K562 (cell line): ENCODE measurements around the gene NHSL2. TPM values are rescaled to one million over a fixed set of nuclear protein-coding genes. Genes with fewer than 3 reads are reported as not detected.

Experiments used
- ATAC-seq: fragments of 200-7000 bp; cut with Tn5 transposase; 3 replicates; pipeline ENCODE4 v1.9.1; 2020; ENCODE audit warnings: moderate library complexity
- BruUV-seq: library from RNA; stranded (reverse); fragments of 400-500 nt; replicated peaks from 2 replicates; lab custom pipeline; 2021; lab: Mats Ljungman, UMichigan
- CTCF ChIA-PET: fragments of 300-600 bp; formaldehyde crosslinking; extraction: SDS; loops from one replicate; lab custom pipeline; 2021; ENCODE audit warnings: low intra/inter-chr PET ratio; lab: Yijun Ruan, JAX
- POLR2A ChIA-PET: fragments of 300-600, 350-650 bp; sonication (Branson Sonifier 250); formaldehyde crosslinking; extraction: SDS; loops from one replicate; lab custom pipeline; 2021; ENCODE audit warnings: antibody characterized with exemption, inconsistent platforms; lab: Yijun Ruan, JAX
- DNase-seq, 4 experiments: peaks; one replicate each; pipeline versions ENCODE4 v3.0.0 to v3.0.0-alpha.2; 2011 to 2018; ENCODE audit warnings: low spot score in 3 of 4, mixed read lengths in 3 of 4; ENCODE audit errors: extremely low read depth in 1 of 4
- FAIRE-seq: peaks from 2 replicates; lab custom pipeline; 2011; peaks lifted over from hg19 to GRCh38; lab: Jason Lieb, UNC
- H2AFZ ChIP-seq: 2 replicates; pipeline ENCODE4 v1.6.0; 2011; ENCODE audit warnings: low read depth, low read length, control low read depth, inconsistent platforms
- H3K27ac ChIP-seq: fragments of 200-600 bp; 3 replicates; pipeline ENCODE4 v1.8.0; 2011; ENCODE audit warnings: low read depth, mild to moderate bottlenecking, control low read depth, inconsistent platforms, low read length, moderate library complexity, mixed read lengths; ENCODE audit errors: extremely low read depth
- H3K27me3 ChIP-seq, 2 experiments: fragments of 300-600 bp in 1 of 2; 2 replicates in 1 of 2; 3 replicates in 1 of 2; pipeline versions ENCODE4 v1.6.0 to v1.8.0; 2011; ENCODE audit warnings: inconsistent platforms in 2 of 2, low read length in 2 of 2, mild to moderate bottlenecking in 1 of 2, mixed read lengths in 1 of 2, moderate library complexity in 1 of 2; ENCODE audit not compliant: control insufficient read depth in 2 of 2, insufficient read depth in 2 of 2
- H3K36me3 ChIP-seq: fragments of 300-600 bp; 3 replicates; pipeline ENCODE4 v1.8.0; 2011; ENCODE audit warnings: mild to moderate bottlenecking, low read length, inconsistent platforms; ENCODE audit not compliant: control insufficient read depth, insufficient read depth
- H3K4me1 ChIP-seq, 2 experiments: fragments of 200-600 bp in 1 of 2; replicated peaks in 1 of 2; 2 replicates in 1 of 2; 3 replicates in 1 of 2; pipeline versions ENCODE4 v1.5.1 to v1.8.0; 2011; ENCODE audit warnings: inconsistent platforms in 2 of 2, low read length in 2 of 2, mild to moderate bottlenecking in 1 of 2, mixed read lengths in 1 of 2, moderate library complexity in 1 of 2; ENCODE audit not compliant: control insufficient read depth in 2 of 2, insufficient read depth in 2 of 2
- H3K4me2 ChIP-seq: 2 replicates; pipeline ENCODE4 v1.6.1; 2011; ENCODE audit warnings: low read length, control low read depth, inconsistent platforms, mixed read lengths; ENCODE audit not compliant: insufficient read depth
- H3K4me3 ChIP-seq: fragments of 200-600 bp; sonication (generic), shearing (Covaris generic); 2 replicates; pipeline ENCODE4 v1.5.1; 2016; ENCODE audit warnings: control low read depth, inconsistent platforms
- H3K79me2 ChIP-seq: fragments of 200-600 bp; 3 replicates; pipeline ENCODE4 v1.8.0; 2011; ENCODE audit warnings: low read length, inconsistent platforms; ENCODE audit not compliant: control insufficient read depth, insufficient read depth
- H3K9ac ChIP-seq, 2 experiments: 2 replicates each; pipeline versions ENCODE4 v1.6.0 to v1.6.1; 2011; ENCODE audit warnings: low read depth in 2 of 2, low read length in 2 of 2, control low read depth in 1 of 2, inconsistent platforms in 1 of 2, mild to moderate bottlenecking in 1 of 2, mixed read lengths in 1 of 2; ENCODE audit not compliant: insufficient read depth in 1 of 2
- H3K9me1 ChIP-seq: one replicate; pipeline ENCODE4 v1.6.0; 2011; ENCODE audit warnings: inconsistent platforms, mild to moderate bottlenecking, low read length, moderate library complexity; ENCODE audit not compliant: control insufficient read depth, insufficient read depth
- H3K9me3 ChIP-seq: replicated peaks from 2 replicates; pipeline ENCODE4 v1.5.1; 2011; ENCODE audit warnings: low read depth, low read length, inconsistent platforms; ENCODE audit not compliant: control insufficient read depth, insufficient read depth
- H4K20me1 ChIP-seq: replicated peaks from 2 replicates; pipeline ENCODE4 v1.6.1; 2011; ENCODE audit warnings: low read length, inconsistent platforms, mixed read lengths; ENCODE audit not compliant: control insufficient read depth, insufficient read depth
- DMBX1 ChIP-seq: fragments of 250-450 bp; sonication (Bioruptor Pico); IDR thresholded peaks from 2 replicates; pipeline ENCODE4 v1.8.0; 2022; ENCODE audit warnings: inconsistent platforms, mild to moderate bottlenecking, moderate library complexity, borderline replicate concordance
- DNMT1 ChIP-seq: fragments of 450-650 bp; IDR thresholded peaks from 2 replicates; pipeline ENCODE4 v1.6.1; 2016; ENCODE audit warnings: antibody characterized with exemption, mild to moderate bottlenecking
- ELF4 ChIP-seq: fragments of 450-650 bp; formaldehyde crosslinking; IDR thresholded peaks from 2 replicates; pipeline ENCODE4 v1.4.0; 2022; ENCODE audit warnings: missing genetic modification characterization
- GABPB2 ChIP-seq: fragments of 250-450 bp; sonication (Bioruptor Pico); conservative IDR thresholded peaks from 2 replicates; pipeline ENCODE4 v1.5.1; 2021; ENCODE audit warnings: mild to moderate bottlenecking
- GATAD2A ChIP-seq: fragments of 450-650 bp; IDR thresholded peaks from 2 replicates; pipeline ENCODE4 v1.6.1; 2017
- JUNB ChIP-seq: fragments of 450-650 bp; formaldehyde crosslinking; conservative IDR thresholded peaks from 2 replicates; pipeline ENCODE4 v1.4.0; 2020; ENCODE audit warnings: mild to moderate bottlenecking
- KHSRP ChIP-seq: fragments of 450-650 bp; IDR thresholded peaks from 2 replicates; pipeline ENCODE4 v1.6.1; 2017
- NCOA1 ChIP-seq: fragments of 450-650 bp; IDR thresholded peaks from 2 replicates; pipeline ENCODE4 v1.6.1; 2016; ENCODE audit warnings: low read depth
- RBM14 ChIP-seq: fragments of 200-400 bp; formaldehyde crosslinking; IDR thresholded peaks from 2 replicates; pipeline ENCODE4 v1.6.1; 2018; ENCODE audit warnings: low read depth, mild to moderate bottlenecking, low read length, moderate library complexity, borderline replicate concordance; ENCODE audit not compliant: insufficient read depth
- RBM39 ChIP-seq: fragments of 200-400 bp; formaldehyde crosslinking; optimal IDR thresholded peaks from 2 replicates; pipeline ENCODE3; 2018; ENCODE audit warnings: low read depth, low read length
- SIN3B ChIP-seq: fragments of 450-650 bp; IDR thresholded peaks from 2 replicates; pipeline ENCODE4 v1.6.1; 2017; ENCODE audit warnings: low read depth, mild to moderate bottlenecking, moderate library complexity
- SMAD1 ChIP-seq: fragments of 150-350 bp; IDR thresholded peaks from 2 replicates; pipeline ENCODE4 v1.6.1; 2014; ENCODE audit warnings: low read length, low read depth; ENCODE audit not compliant: partially characterized antibody
- TBP ChIP-seq: optimal IDR thresholded peaks from 2 replicates; pipeline ENCODE3; 2011; ENCODE audit warnings: low read depth, low read length, improper control_type of control experiment
- ZNF175 ChIP-seq: fragments of 200-800 bp; sonication (Bioruptor generic); IDR thresholded peaks from 2 replicates; pipeline ENCODE4 v1.6.1; 2016; ENCODE audit warnings: low read depth, mild to moderate bottlenecking, missing genetic modification characterization, missing compliant biosample characterization
- ZNF778 ChIP-seq: fragments of 450-650 bp; formaldehyde crosslinking; IDR thresholded peaks from 2 replicates; pipeline ENCODE4 v1.4.0; 2020; ENCODE audit warnings: mild to moderate bottlenecking, moderate library complexity
- WGBS: fragments of 100-300 bp; shearing (Covaris generic); methylation state at CpG from one replicate; pipeline ENCODE4 v1.1.6; 2016; ENCODE audit warnings: low coverage, mixed read lengths; ENCODE audit not compliant: insufficient coverage; ENCODE audit errors: missing lambda C conversion rate; 5-methylcytosine and 5-hydroxymethylcytosine counted together
- in situ Hi-C: fragments of 300-500 bp; cut with MboI; formaldehyde crosslinking; loops from 4 replicates; pipeline ENCODE4 v1.15.0; 2018; ENCODE audit warnings: inconsistent platforms, mixed read lengths
- intact Hi-C: fragments of 100-400 bp; cut with micrococcal nuclease; formaldehyde crosslinking; loops from 2 replicates; pipeline ENCODE4 v1.14.2; 2022
- polyA plus RNA-seq, 8 experiments: library from polyadenylated mRNA; depleted of rRNA in 4 of 8; stranded (reverse) in 5 of 8; unstranded in 3 of 8; fragments of >200 nt; fragmentation: Nextera tagmentation in 2 of 8; fragmentation: Illumina TruSeq in 1 of 8; extraction: Ambion mirVana in 2 of 8; extraction: Trizol in 1 of 8; gene quantifications; 2 replicates each; pipeline versions ENCODE4 v1.2.1 to v1.2.3, GENCODE V29; 2011 to 2014; ENCODE audit warnings: inconsistent platforms in 1 of 8, missing spikeins in 1 of 8
- total RNA-seq, 7 experiments: library from RNA; depleted of rRNA in 6 of 7; stranded (reverse); fragments of >200 nt in 6 of 7; fragmentation: Illumina TruSeq in 2 of 7; extraction: Trizol in 2 of 7; gene quantifications; 2 replicates each; pipeline versions ENCODE4 v1.2.1 to v1.2.3, GENCODE V29; 2011 to 2021; ENCODE audit warnings: low replicate concordance in 1 of 7
- TF ChIP-seq, protein P1 (sequence below): sonication (generic); formaldehyde crosslinking; IDR thresholded peaks from 2 replicates; pipeline ENCODE4 v1.8.0; 2022; ENCODE audit warnings: mild to moderate bottlenecking, missing genetic modification reagents

Gene NHSL2
- total and polyA plus RNA-seq, 9 of the 15 experiments (the other 6 are each of a cell fraction or from before 2014, with no cell fraction given) = 0.02 TPM; not detected in 8

DNA sequence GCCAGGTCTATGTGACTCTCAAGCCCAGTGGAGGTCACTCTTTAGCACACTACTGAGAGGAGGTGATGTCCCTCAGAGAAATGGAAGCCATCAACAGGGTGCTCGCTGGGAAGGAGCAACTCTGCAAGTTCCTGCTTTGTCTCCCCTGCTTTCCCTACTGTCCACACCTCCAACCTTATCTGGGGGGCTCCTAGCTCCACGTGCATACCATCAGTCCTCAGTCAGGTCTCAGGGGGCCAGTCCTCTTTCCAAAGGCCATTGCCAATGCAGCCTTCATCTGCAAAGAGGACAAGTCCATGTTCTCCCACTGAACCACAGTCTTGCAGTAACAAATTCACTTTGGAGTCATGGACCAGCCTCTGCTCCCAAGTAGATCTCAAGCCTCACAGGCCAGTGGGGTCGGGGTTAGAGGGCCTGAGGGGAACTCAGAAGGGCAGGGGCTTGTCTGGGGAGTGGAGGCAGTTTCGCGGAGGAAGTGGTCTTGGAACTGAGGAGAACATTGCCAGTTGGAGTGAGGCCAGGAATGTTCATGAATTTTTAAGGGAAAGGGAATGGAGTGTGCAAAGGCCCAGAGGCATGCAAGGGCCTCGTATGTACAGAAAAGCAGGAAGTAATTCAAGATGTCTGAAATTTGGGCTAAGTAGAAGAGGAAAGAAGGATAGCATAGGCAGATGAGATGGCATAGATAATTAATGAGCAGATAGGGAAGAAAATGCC, 212.1 kb downstream of the NHSL2 start:
- no peak for DNase-seq
- H3K27ac ChIP-seq = no peak overlapping the region
- TF ChIP-seq DMBX1 (CRISPR knock-in tag) (no peak), SMAD1 (no peak), DNMT1 (no peak), TBP (no peak), NCOA1 (no peak), ZNF175 (no peak), GATAD2A (no peak), ELF4 (CRISPR knock-in tag) (no peak), RBM14 (no peak), ZNF778 (CRISPR knock-in tag) (no peak), GABPB2 (CRISPR knock-in tag) (no peak), JUNB (no peak), SIN3B (no peak), KHSRP (no peak), RBM39 (no peak)
- TF ChIP-seq, protein P1, sequence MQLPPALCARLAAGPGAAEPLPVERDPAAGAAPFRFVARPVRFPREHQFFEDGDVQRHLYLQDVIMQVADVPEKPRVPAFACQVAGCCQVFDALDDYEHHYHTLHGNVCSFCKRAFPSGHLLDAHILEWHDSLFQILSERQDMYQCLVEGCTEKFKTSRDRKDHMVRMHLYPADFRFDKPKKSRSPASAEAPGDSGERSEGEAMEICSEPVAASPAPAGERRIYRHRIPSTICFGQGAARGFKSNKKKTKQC (CRISPR knock-in tag) = no peak
- POLR2A ChIA-PET = no interaction called here
- in situ Hi-C loops = no loop called here
- H4K20me1 ChIP-seq = 0 out of 2 replicates have a peak, but pooled peaks cover 3% of the 10 kb centered on the region
- peaks cover 0 to 4% of the 10 kb centered on the region in 2 experiments; a peak in 1 of 5 replicates for H3K27me3 ChIP-seq
- no peak overlapping the region for H3K4me2 ChIP-seq
- H3K79me2 ChIP-seq = no peaks in the 10 kb centered on the region
- no peaks in the 10 kb centered on the region for H3K9me1 ChIP-seq
- no peak overlapping the region for H3K9ac ChIP-seq
- H3K4me3 ChIP-seq = no peak overlapping the region
- CTCF ChIA-PET = no interaction called here
- 13% methylated on average over 3 of the region's 6 CpGs for WGBS
- H2AFZ ChIP-seq = no peak overlapping the region
- FAIRE-seq = no peak
- BruUV-seq = no TSS peak
- no peaks in the 10 kb centered on the region for H3K36me3 ChIP-seq
- H3K9me3 ChIP-seq = no peaks in the 10 kb centered on the region
- intact Hi-C loops = no loop called here
- no peak for ATAC-seq
- no peaks in the 10 kb centered on the region for H3K4me1 ChIP-seq
